Panc1 (cell line): ENCODE results near the gene CREB3L2. TPM values are rescaled to one million over a fixed set of nuclear protein-coding genes. Genes with fewer than 3 reads are reported as not detected.

Experiments used
- ATAC-seq: fragments of 200-7000 bp; cut with Tn5 transposase; 2 replicates; pipeline ENCODE4 v1.9.1; 2020; ENCODE audit warnings: mild to moderate bottlenecking, moderate library complexity
- BruUV-seq: library from RNA; stranded (reverse); fragments of 400-500 nt; replicated peaks from 2 replicates; lab custom pipeline; 2021; lab: Mats Ljungman, UMichigan
- CTCF ChIA-PET: fragments of 300-600 bp; sonication (Branson Sonifier 250); formaldehyde crosslinking; loops from one replicate; lab custom pipeline; 2022; ENCODE audit warnings: antibody characterized with exemption; lab: Charles Lee
- POLR2A ChIA-PET: fragments of 300-600 bp; sonication (Branson Sonifier 250); formaldehyde crosslinking; loops from one replicate; lab custom pipeline; 2022; ENCODE audit warnings: antibody characterized with exemption; lab: Charles Lee
- DNase-seq: peaks from one replicate; pipeline ENCODE4 v3.0.0-alpha.2; 2010; ENCODE audit warnings: low read depth, low spot score
- H3K27ac ChIP-seq: 2 replicates; pipeline ENCODE4 v1.5.1; 2011; ENCODE audit warnings: mild to moderate bottlenecking, low read length, inconsistent platforms
- H3K27me3 ChIP-seq: fragments of 200-500 bp; sonication (Bioruptor generic); 2 replicates; pipeline ENCODE4 v1.6.0; 2014; ENCODE audit warnings: low read length, inconsistent platforms; ENCODE audit not compliant: control insufficient read depth, insufficient read depth
- H3K36me3 ChIP-seq: fragments of 200-500 bp; sonication (Bioruptor generic); 2 replicates; pipeline ENCODE4 v1.5.1; 2014; ENCODE audit warnings: inconsistent platforms, mild to moderate bottlenecking, low read length, moderate library complexity; ENCODE audit not compliant: control insufficient read depth, insufficient read depth
- H3K4me1 ChIP-seq: 2 replicates; pipeline ENCODE4 v1.5.1; 2011; ENCODE audit warnings: inconsistent platforms, mild to moderate bottlenecking, low read length, moderate library complexity; ENCODE audit not compliant: control insufficient read depth, insufficient read depth
- H3K4me3 ChIP-seq, 2 experiments: 2 replicates each; pipeline ENCODE4 v1.5.1; 2011 to 2012; ENCODE audit warnings: low read depth in 2 of 2, low read length in 2 of 2, mild to moderate bottlenecking in 2 of 2, inconsistent platforms in 1 of 2, moderate library complexity in 1 of 2
- H3K9me3 ChIP-seq: fragments of 200-500 bp; sonication (Bioruptor generic); 2 replicates; pipeline ENCODE4 v1.5.1; 2014; ENCODE audit warnings: low read depth, mild to moderate bottlenecking, inconsistent platforms, low read length, moderate library complexity; ENCODE audit not compliant: control insufficient read depth, insufficient read depth
- CTCF ChIP-seq: fragments of 450-650 bp; IDR thresholded peaks from 2 replicates; pipeline ENCODE4 v1.5.1; 2017; ENCODE audit warnings: mild to moderate bottlenecking
- POLR2AphosphoS5 ChIP-seq: IDR thresholded peaks from 2 replicates; pipeline ENCODE4 v1.6.1; 2012; ENCODE audit warnings: mild to moderate bottlenecking, low read depth, low read length, moderate library complexity
- REST ChIP-seq, 2 experiments: IDR thresholded peaks; 2 replicates each; pipeline ENCODE4 v1.6.1; 2011 to 2012; ENCODE audit warnings: low read depth in 2 of 2, control low read depth in 1 of 2, low read length in 1 of 2, mild to moderate bottlenecking in 1 of 2, moderate library complexity in 1 of 2; ENCODE audit not compliant: insufficient read depth in 1 of 2
- SIN3A ChIP-seq: IDR thresholded peaks from 2 replicates; pipeline ENCODE4 v1.6.1; 2012; ENCODE audit warnings: low read depth, mild to moderate bottlenecking, low read length, moderate library complexity, borderline replicate concordance; ENCODE audit not compliant: insufficient read depth
- TCF7L2 ChIP-seq: IDR thresholded peaks from 2 replicates; pipeline ENCODE4 v1.6.1; 2011; ENCODE audit warnings: mild to moderate bottlenecking, low read depth, low read length, inconsistent platforms
- in situ Hi-C: cut with HindIII; loops from 2 replicates; pipeline ENCODE4 v1.10.0; 2016; ENCODE audit warnings: low sequenced_read_pairs, low pct_unique_long_range_greater_than_20kb
- intact Hi-C: fragments of 100-400 bp; cut with micrococcal nuclease; formaldehyde crosslinking; loops from one replicate; pipeline ENCODE4 v1.10.0; 2022; ENCODE audit not compliant: unreplicated experiment
- total RNA-seq: library from RNA; stranded (reverse); gene quantifications from one replicate; pipeline ENCODE4 v1.2.1, GENCODE V29; 2021; ENCODE audit not compliant: unreplicated experiment

The CREB3L2 gene
- total RNA-seq, 1 experiment from 2014 or later: 22.7 TPM

DNA sequence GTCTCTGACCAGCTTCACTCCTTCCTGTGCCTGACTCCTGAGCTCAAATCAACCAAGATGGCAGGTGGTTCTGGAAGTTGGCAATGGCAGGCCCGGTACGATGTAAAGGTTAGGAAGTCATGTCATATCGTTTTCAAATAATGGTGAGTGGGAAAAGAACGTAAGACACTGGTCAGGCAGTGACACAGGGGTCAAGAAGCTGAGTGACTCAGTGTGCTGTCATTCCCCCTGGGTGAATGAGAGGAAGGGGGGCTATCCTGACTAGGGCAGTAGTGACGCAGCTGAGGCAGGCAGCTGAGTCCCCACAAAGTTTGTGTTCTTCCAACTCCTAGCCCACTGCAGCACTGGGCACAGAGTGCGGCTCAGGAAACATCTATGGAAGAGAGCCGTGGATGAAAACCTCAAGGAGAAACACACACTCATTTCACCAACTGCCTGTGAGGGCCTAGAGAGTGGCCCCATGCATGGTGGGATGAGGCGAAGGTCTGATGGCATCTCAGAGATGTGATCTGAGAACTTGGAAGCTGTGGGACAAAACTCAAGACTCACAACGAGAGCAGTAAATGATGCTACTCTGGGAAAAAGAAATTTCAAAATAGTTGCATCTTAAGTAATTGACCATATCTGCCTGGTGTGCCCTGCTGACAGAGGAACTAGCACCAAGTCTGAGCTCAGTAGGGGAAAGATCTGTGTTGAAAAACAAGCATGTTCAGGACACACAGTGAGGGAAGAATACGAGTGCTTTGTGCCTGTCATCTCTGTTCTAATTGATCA lies 23.2 kb downstream of the CREB3L2 start:
- intact Hi-C loops: no loop called here
- CTCF ChIA-PET: no interaction called here
- no peaks in the 10 kb centered on the region for H3K36me3 ChIP-seq
- TF ChIP-seq POLR2AphosphoS5 (no peak), REST (IDR thresholded peaks at IDR 0.05; ENCODE audit: insufficient read depth in 1 of 2, low read depth in 2 of 2, low read length in 1 of 2) (no peak), SIN3A (no peak), CTCF (no peak)
- no TSS peak for BruUV-seq
- H3K4me1 ChIP-seq: peaks cover 7% of the 10 kb centered on the region; the same call in 1 of the 2 replicates
- peak overlapping the region; percentile 51 for H3K27ac ChIP-seq
- ATAC-seq (peak; percentile 94), DNase-seq (peak; percentile 94)
- H3K4me3 ChIP-seq: no peak overlapping the region
- H3K9me3 ChIP-seq: no peaks in the 10 kb centered on the region
- in situ Hi-C loops: no loop called here
- no peaks in the 10 kb centered on the region for H3K27me3 ChIP-seq
- POLR2A ChIA-PET: no interaction called here

GRCh38 chr7:137977173-137977572 lies 24.7 kb downstream of the CREB3L2 start:
- ATAC-seq (no peak), DNase-seq (no peak)
- in situ Hi-C loops: no loop called here
- TF ChIP-seq SIN3A (no peak), CTCF (no peak), TCF7L2 (no peak), REST (IDR thresholded peaks at IDR 0.05; ENCODE audit: insufficient read depth in 1 of 2, low read depth in 2 of 2, low read length in 1 of 2) (no peak), POLR2AphosphoS5 (no peak)
- no peaks in the 10 kb centered on the region for H3K36me3 ChIP-seq
- H3K27me3 ChIP-seq: no peaks in the 10 kb centered on the region
- ChIA-PET POLR2A (no interaction called here), CTCF (no interaction called here)
- no peak overlapping the region for H3K27ac ChIP-seq
- intact Hi-C loops: no loop called here
- H3K4me1 ChIP-seq: peaks cover 7% of the 10 kb centered on the region; the same call in 1 of the 2 replicates
- no TSS peak for BruUV-seq
- no peaks in the 10 kb centered on the region for H3K9me3 ChIP-seq
- no peak overlapping the region for H3K4me3 ChIP-seq
